Measurements from ENCODE around the gene C6orf120.
A peak's percentile ranks its signal among the peaks of the same experiment; 100 is the strongest.

Gene C6orf120

GRCh38 chr6:169725125-169726048 lies 23.5 kb downstream of the C6orf120 start:
- DNase-seq: peak; percentile 69 to 71
- TF ChIP-seq POLR2A (IDR thresholded peaks at IDR 0.05; ENCODE audit: low read length) (no peak), GATA1 (IDR thresholded peaks at IDR 0.05; ENCODE audit: low read depth, low read length) (no peak)

- TF ChIP-seq POLR2A (IDR thresholded peaks at IDR 0.05; ENCODE audit: low read length) (no peak), GATA1 (IDR thresholded peaks at IDR 0.05; ENCODE audit: low read depth, low read length) (no peak)
- DNase-seq: no peak
Observed at GRCh38 chr6:169726049-169726400, 24.1 kb downstream of the C6orf120 start.

- no peak for DNase-seq
- TF ChIP-seq GATA1 (IDR thresholded peaks at IDR 0.05; ENCODE audit: low read depth, low read length) (no peak), POLR2A (IDR thresholded peaks at IDR 0.05; ENCODE audit: low read length) (no peak)
Observed at GRCh38 chr6:169726963-169727362, 25.0 kb downstream of the C6orf120 start.

- DNase-seq: no peak
- no peak for TF ChIP-seq GATA1 (IDR thresholded peaks at IDR 0.05; ENCODE audit: low read depth, low read length)
Observed at GRCh38 chr6:169729961-169730360, 28.0 kb downstream of the C6orf120 start.

- no peak for TF ChIP-seq GATA1 (IDR thresholded peaks at IDR 0.05; ENCODE audit: low read depth, low read length)
- TF ChIP-seq POLR2A (IDR thresholded peaks at IDR 0.05; ENCODE audit: low read length): no peak
- no peak for DNase-seq
Observed at GRCh38 chr6:169738204-169738975, 36.5 kb downstream of the C6orf120 start.

GRCh38 chr6:169738976-169739529 lies 37.1 kb downstream of the C6orf120 start:
- DNase-seq: no peak
- TF ChIP-seq POLR2A (IDR thresholded peaks at IDR 0.05; ENCODE audit: low read length) (no peak), GATA1 (IDR thresholded peaks at IDR 0.05; ENCODE audit: low read depth, low read length) (no peak)

GRCh38 chr6:169741344-169741743 lies 39.4 kb downstream of the C6orf120 start:
- DNase-seq: no peak
- TF ChIP-seq POLR2A (IDR thresholded peaks at IDR 0.05; ENCODE audit: low read length) (no peak), GATA1 (IDR thresholded peaks at IDR 0.05; ENCODE audit: low read depth, low read length) (no peak)

- no peak for TF ChIP-seq GATA1 (IDR thresholded peaks at IDR 0.05; ENCODE audit: low read depth, low read length)
Observed at GRCh38 chr6:169745405-169745804, 43.5 kb downstream of the C6orf120 start.

GRCh38 chr6:169746556-169746955 lies 44.6 kb downstream of the C6orf120 start:
- TF ChIP-seq POLR2A (IDR thresholded peaks at IDR 0.05; ENCODE audit: low read length) (no peak), GATA1 (IDR thresholded peaks at IDR 0.05; ENCODE audit: low read depth, low read length) (no peak)
- DNase-seq: no peak

More at GRCh38 chr6:169745405-169745804, 43.5 kb downstream of the C6orf120 start:
- DNase-seq: no peak

- TF ChIP-seq GATA1 (IDR thresholded peaks at IDR 0.05; ENCODE audit: low read depth, low read length): no peak
- TF ChIP-seq POLR2A (IDR thresholded peaks at IDR 0.05; ENCODE audit: low read length): peak; percentile 98
- DNase-seq: peak; percentile 96 to 97
Observed at GRCh38 chr6:169751242-169752073, 49.5 kb downstream of the C6orf120 start, which contains the start of the genes DYNLT2 and ERMARD. Gene DYNLT2, minus strand, starts transcription at chr6:169751572. Its CDS starts 114 bp downstream, at chr6:169751458. Gene ERMARD, plus strand, starts transcription at chr6:169751622. Its CDS starts 36 bp downstream, at chr6:169751658.

GRCh38 chr6:169752074-169752623 lies 50.2 kb downstream of the C6orf120 start:
- TF ChIP-seq GATA1 (IDR thresholded peaks at IDR 0.05; ENCODE audit: low read depth, low read length) (no peak), POLR2A (IDR thresholded peaks at IDR 0.05; ENCODE audit: low read length) (no peak)
- DNase-seq: no peak

Measured in erythroblast (primary cell).